CD4-positive, alpha-beta T cell treated with Interferon gamma for 1 hour (primary cell): Measurements from ENCODE around the gene SFRP2.
A peak's percentile ranks its signal among the peaks of the same experiment; 100 is the strongest.

Experiments
- DNase-seq: peaks from one replicate; pipeline ENCODE4 v3.0.0-alpha.2; 2020

SFRP2 gene

GRCh38 chr4:153764601-153765368, 24.1 kb downstream of the SFRP2 start:
- DNase-seq, result no peak

GRCh38 chr4:153763404-153763803, 25.5 kb downstream of the SFRP2 start:
- no peak for DNase-seq

GRCh38 chr4:153759407-153760316, 29.2 kb downstream of the SFRP2 start, which contains the start of gene RNF175:
RNF175 (minus strand) TSS chr4:153760024; CDS start chr4:153759862, 162 bp downstream.
- DNase-seq, result no peak

- DNase-seq, result no peak
Measured at GRCh38 chr4:153758688-153759406, 30.0 kb downstream of the SFRP2 start.

- no peak for DNase-seq
Measured at GRCh38 chr4:153758136-153758535, 30.7 kb downstream of the SFRP2 start.

- no peak for DNase-seq
Measured at GRCh38 chr4:153757407-153757806, 31.5 kb downstream of the SFRP2 start.

GRCh38 chr4:153755186-153755585, 33.7 kb downstream of the SFRP2 start:
- no peak for DNase-seq

- peak; percentile 60 for DNase-seq
Measured at GRCh38 chr4:153750197-153750817, 38.6 kb downstream of the SFRP2 start.

GRCh38 chr4:153748378-153748777, 40.5 kb downstream of the SFRP2 start:
- no peak for DNase-seq

- DNase-seq, result no peak
Measured at GRCh38 chr4:153747406-153747955, 41.4 kb downstream of the SFRP2 start.

- DNase-seq, result no peak
Measured at GRCh38 chr4:153745651-153746050, 43.2 kb downstream of the SFRP2 start.

- DNase-seq, result no peak
Measured at GRCh38 chr4:153741541-153741940, 47.3 kb downstream of the SFRP2 start.

GRCh38 chr4:153735906-153736461, 52.9 kb downstream of the SFRP2 start:
- DNase-seq, result no peak

- no peak for DNase-seq
Measured at GRCh38 chr4:153733751-153734448, 55.0 kb downstream of the SFRP2 start.

- DNase-seq, result no peak
Measured at GRCh38 chr4:153731239-153731638, 57.6 kb downstream of the SFRP2 start.
